ENCODE results near the gene SH3TC1. TPM values are rescaled to one million over a fixed set of nuclear protein-coding genes. Genes with fewer than 3 reads are reported as not detected.

The SH3TC1 gene
- polyA plus RNA-seq, 2 of the 4 experiments (the other 2 are of a cell fraction), result 2.8 to 7.4 TPM

DNA sequence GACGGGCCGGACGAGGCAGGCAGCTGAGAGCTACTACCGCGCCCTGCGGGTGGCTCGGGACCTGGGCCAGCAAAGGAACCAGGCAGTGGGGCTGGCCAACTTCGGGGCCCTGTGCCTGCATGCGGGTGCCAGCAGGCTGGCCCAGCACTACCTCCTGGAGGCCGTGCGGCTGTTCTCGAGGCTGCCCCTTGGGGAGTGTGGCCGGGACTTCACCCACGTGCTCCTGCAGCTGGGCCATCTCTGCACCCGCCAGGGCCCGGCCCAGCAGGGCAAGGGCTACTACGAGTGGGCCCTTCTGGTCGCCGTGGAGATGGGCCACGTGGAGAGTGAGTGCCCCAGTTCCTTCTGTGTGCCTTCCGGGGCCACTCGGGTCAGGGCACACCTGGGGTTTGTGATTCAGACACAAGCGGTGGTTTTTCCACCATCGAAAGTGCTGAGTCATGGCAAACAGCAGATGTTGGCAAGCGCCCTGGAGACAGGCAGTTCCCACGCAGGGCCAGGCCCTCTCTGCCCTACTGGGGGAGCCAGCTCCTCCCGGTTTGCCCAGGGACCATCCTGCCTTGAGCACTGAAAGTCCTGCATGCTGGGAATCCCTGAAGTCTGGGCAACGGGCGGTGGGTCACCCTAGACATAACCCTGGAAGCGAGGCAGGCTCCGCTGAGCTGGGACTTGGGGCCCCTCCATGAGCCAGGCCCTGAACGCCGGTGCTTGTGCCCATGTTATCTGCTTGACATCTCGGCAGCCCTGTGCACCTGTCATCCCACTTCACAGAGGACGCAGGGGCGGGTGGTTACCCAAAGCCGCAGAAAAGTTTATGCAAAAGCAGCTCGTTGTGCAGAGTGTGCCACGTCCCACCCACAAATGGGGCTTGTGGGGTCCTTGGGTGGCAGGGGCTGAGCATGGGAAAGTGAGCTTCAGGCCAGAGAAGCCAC lies 29.5 kb downstream of the SH3TC1 start:
- H3K4me3 ChIP-seq, result no peak overlapping the region
- H3K4me1 ChIP-seq, result peaks cover 35% of the 10 kb centered on the region
- DNase-seq (ENCODE audit: low read depth in 1 of 2, low spot score in 1 of 2) (peak; percentile 26 to 82), FAIRE-seq (no peak), ATAC-seq (peak; percentile 57 to 70; a peak in 5 of 6 replicates)
- POLR2A ChIA-PET, result no interaction called here
- no peaks in the 10 kb centered on the region for H3K9me3 ChIP-seq
- WGBS (ENCODE audit: missing lambda C conversion rate), result 62% methylated on average over 10 of the region's 39 CpGs
- peak overlapping the region; percentile 84 to 97 for H3K27ac ChIP-seq
- CTCF ChIA-PET, result interaction anchor here (1.0 to 4.0 kb wide), 3 partner anchors 14 to 174 kb away, joined by 4 to 20 read pairs (median 19); no protein-coding TSS in a partner anchor
- H3K4me2 ChIP-seq, result peak overlapping the region; percentile 61
- TF ChIP-seq GATA3 (IDR thresholded peaks at IDR 0.05; ENCODE audit: borderline replicate concordance) (no peak), CBX2 (IDR thresholded peaks at IDR 0.05; ENCODE audit: borderline replicate concordance, low read depth) (no peak), SMC3 (IDR thresholded peaks at IDR 0.05) (no peak), HES2 (IDR thresholded peaks at IDR 0.05) (no peak), PHF8 (IDR thresholded peaks at IDR 0.05; ENCODE audit: borderline replicate concordance, low read depth) (no peak), TFCP2L1 (CRISPR knock-in tag; IDR thresholded peaks at IDR 0.05) (no peak), POLR2AphosphoS2 (conservative IDR thresholded peaks at IDR 0.05; ENCODE audit: low read length) (no peak), FOSB (CRISPR knock-in tag; IDR thresholded peaks at IDR 0.05) (no peak), KDM5A (IDR thresholded peaks at IDR 0.05) (no peak), USF2 (IDR thresholded peaks at IDR 0.05) (peak; percentile 56; the same call in 1 of the 2 replicates), BHLHE40 (IDR thresholded peaks at IDR 0.05; ENCODE audit: low read depth, low read length) (no peak), RAD21 (conservative IDR thresholded peaks at IDR 0.05 in 1 of 2, IDR thresholded peaks at IDR 0.05 in 1 of 2) (no peak), ELK1 (IDR thresholded peaks at IDR 0.05; ENCODE audit: low read depth, low read length) (no peak), HOXB5 (CRISPR knock-in tag; IDR thresholded peaks at IDR 0.05) (peak; percentile 64; the same call in 1 of the 2 replicates), HOXA7 (CRISPR knock-in tag; IDR thresholded peaks at IDR 0.05) (no peak), CHD2 (IDR thresholded peaks at IDR 0.05; ENCODE audit: low read length, partially characterized antibody) (no peak), RCOR1 (IDR thresholded peaks at IDR 0.05; ENCODE audit: low read depth, low read length) (no peak), MAZ (IDR thresholded peaks at IDR 0.05; ENCODE audit: borderline replicate concordance, low read depth, low read length) (no peak), NR3C1 (IDR thresholded peaks at IDR 0.05) (no peak), REST (IDR thresholded peaks at IDR 0.05) (no peak), MYC (IDR thresholded peaks at IDR 0.05; ENCODE audit: borderline replicate concordance, low read length) (0 out of 2 replicates have a peak, but pooled peaks have one; percentile 29), FOXS1 (CRISPR knock-in tag; IDR thresholded peaks at IDR 0.05) (0 out of 2 replicates have a peak, but pooled peaks have one; percentile 58), BCL3 (IDR thresholded peaks at IDR 0.05) (no peak), MAFK (IDR thresholded peaks at IDR 0.05; ENCODE audit: partially characterized antibody) (peak; percentile 100), EP300 (IDR thresholded peaks at IDR 0.05) (0 out of 5 replicates have a peak, but pooled peaks of 1 of the 2 experiments have one; percentile 31), ATOH8 (CRISPR knock-in tag; IDR thresholded peaks at IDR 0.05; ENCODE audit: low read depth) (peak; percentile 60; the same call in 1 of the 2 replicates)
- TF ChIP-seq, protein P1, sequence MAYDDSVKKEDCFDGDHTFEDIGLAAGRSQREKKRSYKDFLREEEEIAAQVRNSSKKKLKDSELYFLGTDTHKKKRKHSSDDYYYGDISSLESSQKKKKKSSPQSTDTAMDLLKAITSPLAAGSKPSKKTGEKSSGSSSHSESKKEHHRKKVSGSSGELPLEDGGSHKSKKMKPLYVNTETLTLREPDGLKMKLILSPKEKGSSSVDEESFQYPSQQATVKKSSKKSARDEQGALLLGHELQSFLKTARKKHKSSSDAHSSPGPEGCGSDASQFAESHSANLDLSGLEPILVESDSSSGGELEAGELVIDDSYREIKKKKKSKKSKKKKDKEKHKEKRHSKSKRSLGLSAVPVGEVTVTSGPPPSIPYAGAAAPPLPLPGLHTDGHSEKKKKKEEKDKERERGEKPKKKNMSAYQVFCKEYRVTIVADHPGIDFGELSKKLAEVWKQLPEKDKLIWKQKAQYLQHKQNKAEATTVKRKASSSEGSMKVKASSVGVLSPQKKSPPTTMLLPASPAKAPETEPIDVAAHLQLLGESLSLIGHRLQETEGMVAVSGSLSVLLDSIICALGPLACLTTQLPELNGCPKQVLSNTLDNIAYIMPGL (CRISPR knock-in tag; IDR thresholded peaks at IDR 0.05; ENCODE audit: borderline replicate concordance), result no peak
- TF ChIP-seq, protein P2, sequence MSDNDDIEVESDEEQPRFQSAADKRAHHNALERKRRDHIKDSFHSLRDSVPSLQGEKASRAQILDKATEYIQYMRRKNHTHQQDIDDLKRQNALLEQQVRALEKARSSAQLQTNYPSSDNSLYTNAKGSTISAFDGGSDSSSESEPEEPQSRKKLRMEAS (IDR thresholded peaks at IDR 0.05), result peak; percentile 78
